Esophagus squamous epithelium (tissue), 4 donors: ENCODE measurements around the gene NCAM1.

Source experiments
- CTCF ChIP-seq, 6 experiments: fragments of 450-650 bp in 4 of 6; fragments of 200-600 bp in 2 of 6; sonication (generic) in 2 of 6; IDR thresholded peaks; one replicate each; pipeline ENCODE4 v1.5.1; 2016 to 2019; ENCODE audit warnings: antibody characterized with exemption in 6 of 6, mild to moderate bottlenecking in 4 of 6, moderate library complexity in 4 of 6
- POLR2A ChIP-seq, 4 donors: fragments of 450-650 bp; IDR thresholded peaks; one replicate each; pipeline ENCODE4 v1.6.1; 2017; ENCODE audit warnings: antibody characterized with exemption in 4 of 4, mild to moderate bottlenecking in 4 of 4, moderate library complexity in 3 of 4

DNA sequence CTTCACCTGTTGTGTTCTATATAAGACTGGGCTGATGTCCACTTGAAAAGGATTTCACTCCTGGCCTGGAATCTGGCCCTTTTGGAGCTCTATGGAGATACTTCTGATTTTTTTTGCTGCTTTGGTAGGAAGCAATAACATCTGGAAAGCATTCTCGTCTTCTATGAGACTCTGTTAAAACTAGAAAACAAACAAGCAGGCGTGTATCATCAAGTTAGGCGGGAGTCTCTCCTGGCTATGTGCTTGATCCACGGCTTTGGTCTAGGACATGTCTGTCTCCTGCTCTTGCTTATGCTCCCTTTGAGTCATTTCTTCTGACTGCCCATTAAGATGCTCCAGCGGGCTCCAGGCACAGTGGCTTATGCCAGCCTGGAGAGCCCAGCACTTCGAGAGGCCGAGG, 231.8 kb downstream of the NCAM1 start:
- TF ChIP-seq CTCF (IDR thresholded peaks at IDR 0.05) (no peak), POLR2A (IDR thresholded peaks at IDR 0.05) (no peak)
